ENCODE data around the gene MRPL51. TPM values are rescaled to one million over a fixed set of nuclear protein-coding genes. Genes with fewer than 3 reads are reported as not detected.
A peak's percentile ranks its signal among the peaks of the same experiment; 100 is the strongest.

The MRPL51 gene
- polyA plus RNA-seq, 1 donor (not counting 4 experiments of a cell fraction or from before 2014, with no cell fraction given) = 184 TPM

GRCh38 chr12:6461401-6462233 is 31.4 kb downstream of the MRPL51 start:
- Histone ChIP-seq H3K9me1 (ENCODE audit: control insufficient read depth, extremely low read depth, insufficient read depth, low read length) (no peaks in the 10 kb centered on the region), H3K79me2 (ENCODE audit: control insufficient read depth, insufficient read depth, low read length) (no peaks in the 10 kb centered on the region), H3K27ac (ENCODE audit: control insufficient read depth, insufficient read depth, low read length) (no peak overlapping the region), H3K4me3 (ENCODE audit: control insufficient read depth in 2 of 3, extremely low read depth in 1 of 3, insufficient read depth in 2 of 3, low read depth in 1 of 3, low read length in 3 of 3) (no peak overlapping the region), H3K4me1 (ENCODE audit: control insufficient read depth, extremely low read depth, insufficient read depth, low read length) (peaks cover 4% of the 10 kb centered on the region), H3K9me3 (ENCODE audit: control insufficient read depth, low read depth, low read length) (no peaks in the 10 kb centered on the region), H3K36me3 (ENCODE audit: control insufficient read depth in 2 of 2, extremely low read depth in 1 of 2, insufficient read depth in 2 of 2, low read length in 2 of 2) (peaks cover 16 to 32% of the 10 kb centered on the region in 2 experiments), H4K20me1 (ENCODE audit: control insufficient read depth, extremely low read depth, insufficient read depth, low read length) (no peaks in the 10 kb centered on the region), H3K9ac (ENCODE audit: control insufficient read depth, extremely low read depth, insufficient read depth, low read length) (no peak overlapping the region), H3K27me3 (ENCODE audit: control insufficient read depth, extremely low read depth, insufficient read depth, low read length) (no peaks in the 10 kb centered on the region), H3K4me2 (ENCODE audit: control insufficient read depth, extremely low read depth, insufficient read depth, low read depth, low read length) (no peak overlapping the region), H2AFZ (ENCODE audit: control insufficient read depth, low read length) (no peak overlapping the region)
- DNase-seq (ENCODE audit: low read depth, low spot score) (no peak), FAIRE-seq (peak; percentile 81)
- no peak for TF ChIP-seq EZH2 (IDR thresholded peaks at IDR 0.05; ENCODE audit: low read length)
- TF ChIP-seq, protein P1, sequence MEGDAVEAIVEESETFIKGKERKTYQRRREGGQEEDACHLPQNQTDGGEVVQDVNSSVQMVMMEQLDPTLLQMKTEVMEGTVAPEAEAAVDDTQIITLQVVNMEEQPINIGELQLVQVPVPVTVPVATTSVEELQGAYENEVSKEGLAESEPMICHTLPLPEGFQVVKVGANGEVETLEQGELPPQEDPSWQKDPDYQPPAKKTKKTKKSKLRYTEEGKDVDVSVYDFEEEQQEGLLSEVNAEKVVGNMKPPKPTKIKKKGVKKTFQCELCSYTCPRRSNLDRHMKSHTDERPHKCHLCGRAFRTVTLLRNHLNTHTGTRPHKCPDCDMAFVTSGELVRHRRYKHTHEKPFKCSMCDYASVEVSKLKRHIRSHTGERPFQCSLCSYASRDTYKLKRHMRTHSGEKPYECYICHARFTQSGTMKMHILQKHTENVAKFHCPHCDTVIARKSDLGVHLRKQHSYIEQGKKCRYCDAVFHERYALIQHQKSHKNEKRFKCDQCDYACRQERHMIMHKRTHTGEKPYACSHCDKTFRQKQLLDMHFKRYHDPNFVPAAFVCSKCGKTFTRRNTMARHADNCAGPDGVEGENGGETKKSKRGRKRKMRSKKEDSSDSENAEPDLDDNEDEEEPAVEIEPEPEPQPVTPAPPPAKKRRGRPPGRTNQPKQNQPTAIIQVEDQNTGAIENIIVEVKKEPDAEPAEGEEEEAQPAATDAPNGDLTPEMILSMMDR (optimal IDR thresholded peaks at IDR 0.05 in 1 of 3, IDR thresholded peaks at IDR 0.05 in 1 of 3, conservative IDR thresholded peaks at IDR 0.05 in 1 of 3; ENCODE audit: extremely low read depth in 1 of 3, insufficient read depth in 2 of 3, low read length in 3 of 3) = no peak
- dilution Hi-C loops (cut with MboI; ENCODE audit: extremely low pct_ligation_motif_present, low sequenced_read_pairs) = no loop called here

DNA sequence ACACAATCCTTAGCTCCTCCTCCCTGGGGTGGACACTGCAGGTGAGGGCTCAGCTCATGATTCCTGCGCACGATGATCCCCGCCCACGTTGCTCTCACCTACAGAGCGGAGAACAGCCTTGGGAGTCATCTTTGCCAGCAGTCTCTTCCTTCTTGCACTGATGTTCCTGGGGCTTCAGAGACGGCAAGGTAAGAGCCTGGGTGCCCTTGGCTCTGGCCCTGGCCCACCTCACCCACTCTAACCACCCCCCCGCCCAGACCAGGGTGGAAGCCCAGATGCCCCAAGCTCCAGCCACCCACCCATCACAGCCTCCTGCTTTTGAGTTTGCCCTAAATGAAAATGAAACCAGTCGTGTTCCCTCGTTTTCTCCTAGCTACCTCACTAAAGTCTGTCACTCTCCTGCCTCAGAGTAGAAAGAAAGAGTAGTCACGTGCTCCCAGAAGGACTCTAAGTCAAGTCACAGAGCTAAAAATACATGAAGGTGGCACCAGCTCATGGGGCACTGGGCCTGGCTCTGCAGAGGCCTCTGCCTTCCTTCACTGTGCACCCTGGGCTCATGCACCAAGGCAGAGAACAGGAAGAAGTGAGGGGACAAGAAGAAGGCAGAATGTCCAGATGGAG is 32.2 kb downstream of the MRPL51 start:
- Histone ChIP-seq H3K9ac (ENCODE audit: control insufficient read depth, extremely low read depth, insufficient read depth, low read length) (no peak overlapping the region), H3K27ac (ENCODE audit: control insufficient read depth, insufficient read depth, low read length) (no peak overlapping the region), H3K36me3 (ENCODE audit: control insufficient read depth in 2 of 2, extremely low read depth in 1 of 2, insufficient read depth in 2 of 2, low read length in 2 of 2) (peaks cover 15 to 32% of the 10 kb centered on the region in 2 experiments), H3K9me1 (ENCODE audit: control insufficient read depth, extremely low read depth, insufficient read depth, low read length) (no peaks in the 10 kb centered on the region), H2AFZ (ENCODE audit: control insufficient read depth, low read length) (no peak overlapping the region), H3K4me3 (ENCODE audit: control insufficient read depth in 2 of 3, extremely low read depth in 1 of 3, insufficient read depth in 2 of 3, low read depth in 1 of 3, low read length in 3 of 3) (no peak overlapping the region), H3K27me3 (ENCODE audit: control insufficient read depth, extremely low read depth, insufficient read depth, low read length) (no peaks in the 10 kb centered on the region), H3K79me2 (ENCODE audit: control insufficient read depth, insufficient read depth, low read length) (no peaks in the 10 kb centered on the region), H4K20me1 (ENCODE audit: control insufficient read depth, extremely low read depth, insufficient read depth, low read length) (no peaks in the 10 kb centered on the region), H3K4me1 (ENCODE audit: control insufficient read depth, extremely low read depth, insufficient read depth, low read length) (peaks cover 4% of the 10 kb centered on the region), H3K4me2 (ENCODE audit: control insufficient read depth, extremely low read depth, insufficient read depth, low read depth, low read length) (no peak overlapping the region), H3K9me3 (ENCODE audit: control insufficient read depth, low read depth, low read length) (no peaks in the 10 kb centered on the region)
- dilution Hi-C loops (cut with MboI; ENCODE audit: extremely low pct_ligation_motif_present, low sequenced_read_pairs) = no loop called here
- no peak for FAIRE-seq
- DNase-seq (ENCODE audit: low read depth, low spot score) = no peak
- TF ChIP-seq EZH2 (IDR thresholded peaks at IDR 0.05; ENCODE audit: low read length) = no peak
- TF ChIP-seq, protein P1 (optimal IDR thresholded peaks at IDR 0.05 in 1 of 3, IDR thresholded peaks at IDR 0.05 in 1 of 3, conservative IDR thresholded peaks at IDR 0.05 in 1 of 3; ENCODE audit: extremely low read depth in 1 of 3, insufficient read depth in 2 of 3, low read length in 3 of 3) = no peak

All from keratinocyte (primary cell).